ENCODE data around the gene MYO15B. TPM values are rescaled to one million over a fixed set of nuclear protein-coding genes. Genes with fewer than 3 reads are reported as not detected.

MYO15B gene
- total RNA-seq, 1 donor from 2014 or later: 193 TPM

DNA sequence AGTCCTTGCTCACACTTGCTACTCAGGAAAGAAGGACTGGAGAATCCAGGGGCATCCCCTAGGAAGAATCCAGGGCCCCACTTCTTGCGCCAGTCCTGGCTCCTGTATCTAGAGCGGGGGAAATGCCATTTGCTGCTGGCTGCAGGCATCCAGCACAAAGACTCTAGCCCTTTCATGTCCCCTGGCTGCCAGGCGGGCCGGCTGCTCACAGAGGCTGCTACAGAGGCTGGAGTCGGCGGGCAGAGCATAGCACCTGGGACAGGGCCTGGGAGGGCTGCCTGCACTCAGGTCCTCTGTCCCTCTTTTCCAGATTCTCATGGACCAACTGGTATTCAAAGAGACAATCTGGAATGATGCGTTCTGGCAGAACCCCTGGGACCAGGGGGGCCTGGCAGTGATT lies 59.5 kb downstream of the MYO15B start:
- TF ChIP-seq, protein P1, sequence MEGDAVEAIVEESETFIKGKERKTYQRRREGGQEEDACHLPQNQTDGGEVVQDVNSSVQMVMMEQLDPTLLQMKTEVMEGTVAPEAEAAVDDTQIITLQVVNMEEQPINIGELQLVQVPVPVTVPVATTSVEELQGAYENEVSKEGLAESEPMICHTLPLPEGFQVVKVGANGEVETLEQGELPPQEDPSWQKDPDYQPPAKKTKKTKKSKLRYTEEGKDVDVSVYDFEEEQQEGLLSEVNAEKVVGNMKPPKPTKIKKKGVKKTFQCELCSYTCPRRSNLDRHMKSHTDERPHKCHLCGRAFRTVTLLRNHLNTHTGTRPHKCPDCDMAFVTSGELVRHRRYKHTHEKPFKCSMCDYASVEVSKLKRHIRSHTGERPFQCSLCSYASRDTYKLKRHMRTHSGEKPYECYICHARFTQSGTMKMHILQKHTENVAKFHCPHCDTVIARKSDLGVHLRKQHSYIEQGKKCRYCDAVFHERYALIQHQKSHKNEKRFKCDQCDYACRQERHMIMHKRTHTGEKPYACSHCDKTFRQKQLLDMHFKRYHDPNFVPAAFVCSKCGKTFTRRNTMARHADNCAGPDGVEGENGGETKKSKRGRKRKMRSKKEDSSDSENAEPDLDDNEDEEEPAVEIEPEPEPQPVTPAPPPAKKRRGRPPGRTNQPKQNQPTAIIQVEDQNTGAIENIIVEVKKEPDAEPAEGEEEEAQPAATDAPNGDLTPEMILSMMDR (IDR thresholded peaks at IDR 0.05): no peak
- DNase-seq (peak; percentile 64), ATAC-seq (no peak)
- Histone ChIP-seq H3K27ac (peak overlapping the region; percentile 89), H3K27me3 (no peaks in the 10 kb centered on the region), H3K4me1 (peaks cover 16% of the 10 kb centered on the region), H3K36me3 (peaks cover 27% of the 10 kb centered on the region), H3K9me3 (no peaks in the 10 kb centered on the region), H3K4me3 (no peak overlapping the region)
- intact Hi-C loops (cut with DNase I): no loop called here

DNA sequence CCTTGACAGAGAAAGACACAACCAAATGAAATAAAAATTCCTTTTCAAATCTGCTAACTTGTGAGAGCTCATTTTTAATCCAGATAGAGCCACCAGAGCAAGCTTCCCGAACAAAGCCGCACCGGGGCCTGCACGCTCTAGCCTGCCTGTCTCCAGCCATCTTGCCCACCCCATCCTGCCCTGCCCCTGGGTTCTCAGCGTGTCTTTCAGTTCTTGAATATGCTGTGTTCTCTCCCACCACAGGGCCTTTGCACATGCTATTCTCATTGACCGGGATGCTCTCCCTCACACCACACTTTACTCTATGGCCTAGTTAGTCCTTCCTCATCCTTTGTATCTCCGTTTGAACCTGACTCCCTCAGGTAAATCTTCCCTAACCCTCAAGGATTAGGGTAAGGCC lies 60.3 kb downstream of the MYO15B start:
- intact Hi-C loops (cut with DNase I): no loop called here
- no peaks in the 10 kb centered on the region for H3K27me3 ChIP-seq
- DNase-seq (no peak), ATAC-seq (no peak)
- H3K4me1 ChIP-seq: peaks cover 16% of the 10 kb centered on the region
- TF ChIP-seq, protein P1 (IDR thresholded peaks at IDR 0.05): no peak
- peaks cover 27% of the 10 kb centered on the region for H3K36me3 ChIP-seq
- no peak overlapping the region for H3K27ac ChIP-seq
- no peak overlapping the region for H3K4me3 ChIP-seq
- no peaks in the 10 kb centered on the region for H3K9me3 ChIP-seq

DNA sequence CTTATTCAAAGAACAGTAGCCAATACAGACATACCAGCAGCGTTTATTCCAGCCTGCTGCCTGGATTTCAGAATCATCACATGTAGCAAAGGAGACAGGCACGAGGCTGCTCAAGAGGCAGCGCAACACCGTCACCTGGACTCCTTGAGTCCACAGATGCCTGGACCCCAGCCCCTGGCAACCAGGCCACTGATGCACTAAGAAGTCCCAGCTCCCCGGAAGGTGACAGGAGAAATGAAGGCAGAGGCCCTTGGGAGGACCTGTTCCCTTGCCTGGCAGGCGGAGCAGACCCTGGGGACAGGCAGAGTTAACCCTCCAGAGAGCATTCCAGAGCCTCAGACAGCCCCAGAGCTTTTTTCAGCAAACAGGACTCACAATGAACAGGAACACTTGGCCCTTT lies 62.1 kb downstream of the MYO15B start:
- peaks cover 35% of the 10 kb centered on the region for H3K36me3 ChIP-seq
- H3K4me1 ChIP-seq: peaks cover 16% of the 10 kb centered on the region
- H3K27me3 ChIP-seq: no peaks in the 10 kb centered on the region
- DNase-seq (peak; percentile 33), ATAC-seq (no peak)
- no peak overlapping the region for H3K27ac ChIP-seq
- TF ChIP-seq, protein P1 (IDR thresholded peaks at IDR 0.05): no peak
- H3K9me3 ChIP-seq: no peaks in the 10 kb centered on the region
- intact Hi-C loops (cut with DNase I): no loop called here
- no peak overlapping the region for H3K4me3 ChIP-seq

DNA sequence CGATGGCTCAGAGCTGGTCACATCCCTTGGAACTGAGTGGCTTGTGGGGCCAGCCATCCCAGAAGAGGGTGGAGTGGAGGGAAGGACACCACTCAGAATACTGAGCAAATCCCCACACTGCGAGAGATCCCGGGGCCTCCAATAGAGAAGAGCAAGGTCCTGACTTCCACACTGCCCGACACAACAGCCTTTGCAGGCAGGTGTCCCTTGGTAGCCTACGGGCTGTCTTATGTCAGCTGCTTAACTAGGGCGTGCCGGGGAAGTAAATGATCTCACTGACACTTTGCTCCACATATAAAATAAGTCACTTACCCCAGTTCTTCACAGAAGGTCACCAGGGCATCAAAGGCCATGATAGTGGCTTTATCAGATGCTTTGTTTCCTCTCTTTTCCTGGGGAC lies 63.3 kb downstream of the MYO15B start:
- Histone ChIP-seq H3K4me1 (peaks cover 12% of the 10 kb centered on the region), H3K27me3 (no peaks in the 10 kb centered on the region), H3K36me3 (peaks cover 45% of the 10 kb centered on the region), H3K9me3 (no peaks in the 10 kb centered on the region), H3K4me3 (no peak overlapping the region), H3K27ac (no peak overlapping the region)
- TF ChIP-seq, protein P1 (IDR thresholded peaks at IDR 0.05): no peak
- DNase-seq (peak; percentile 30), ATAC-seq (no peak)
- intact Hi-C loops (cut with DNase I): no loop called here

DNA sequence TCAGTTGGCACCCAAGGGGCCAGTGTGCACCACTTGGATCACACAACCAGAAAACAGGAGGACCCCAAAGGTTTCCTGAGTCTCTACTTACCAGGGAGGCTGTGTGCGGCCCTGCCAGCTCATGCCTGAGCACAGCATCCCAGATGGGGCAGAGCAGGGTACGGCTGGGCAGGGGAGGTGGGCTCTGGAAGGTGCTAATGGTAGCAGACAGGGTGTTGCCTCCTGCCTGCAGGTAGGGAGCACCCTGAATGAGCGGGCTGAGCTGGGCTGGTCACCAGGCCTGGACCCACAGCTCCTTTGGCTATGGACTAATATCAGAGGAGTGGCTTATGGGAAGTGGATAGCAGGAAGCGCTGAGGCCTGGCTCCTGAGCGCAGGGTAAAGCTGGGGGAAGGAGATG lies 64.7 kb downstream of the MYO15B start:
- no peaks in the 10 kb centered on the region for H3K9me3 ChIP-seq
- TF ChIP-seq, protein P1 (IDR thresholded peaks at IDR 0.05): no peak
- H3K27me3 ChIP-seq: no peaks in the 10 kb centered on the region
- ATAC-seq: peak; percentile 40
- intact Hi-C loops (cut with DNase I): no loop called here
- H3K27ac ChIP-seq: no peak overlapping the region
- DNase-seq: peak; percentile 54
- H3K4me3 ChIP-seq: no peak overlapping the region
- H3K4me1 ChIP-seq: no peaks in the 10 kb centered on the region
- peaks cover 53% of the 10 kb centered on the region for H3K36me3 ChIP-seq

DNA sequence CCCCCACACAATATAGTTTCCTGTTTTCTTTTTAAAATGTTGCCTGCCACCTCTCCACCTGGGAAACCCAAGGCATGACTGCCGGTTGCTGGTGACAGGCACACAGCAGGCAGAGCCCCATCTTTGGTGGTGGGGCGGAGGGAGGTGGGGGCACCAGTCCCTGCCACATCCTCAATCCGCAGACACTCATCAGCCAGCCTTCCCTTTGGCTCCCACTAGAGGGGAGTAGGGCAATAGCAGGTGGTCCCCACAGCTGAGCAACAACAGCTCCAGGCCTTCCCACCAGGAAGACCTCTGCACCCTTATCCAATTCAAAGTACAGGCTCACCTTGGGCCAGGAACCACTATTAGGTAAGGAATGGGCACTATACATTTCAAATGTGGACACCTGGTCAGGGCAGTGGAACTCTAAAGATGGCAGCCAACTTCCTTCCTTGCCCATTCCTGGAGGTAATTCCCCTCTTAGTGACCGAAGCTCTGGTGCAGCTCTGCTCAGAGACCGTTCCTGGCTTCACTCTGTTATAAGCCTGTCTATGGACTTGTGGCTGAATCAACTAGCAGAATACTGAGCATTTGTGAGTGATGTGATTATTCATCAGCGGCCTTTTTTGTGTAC lies 65.4 kb downstream of the MYO15B start:
- Histone ChIP-seq H3K27ac (no peak overlapping the region), H3K4me1 (no peaks in the 10 kb centered on the region), H3K27me3 (no peaks in the 10 kb centered on the region), H3K9me3 (no peaks in the 10 kb centered on the region), H3K4me3 (no peak overlapping the region), H3K36me3 (peaks cover 58% of the 10 kb centered on the region)
- ATAC-seq (peak; percentile 77), DNase-seq (peak; percentile 49)
- TF ChIP-seq, protein P1 (IDR thresholded peaks at IDR 0.05): peak; percentile 54
- intact Hi-C loops (cut with DNase I): no loop called here
